K562 (cell line): ENCODE measurements around the gene SEPTIN8. TPM values are rescaled to one million over a fixed set of nuclear protein-coding genes. Genes with fewer than 3 reads are reported as not detected.

Source experiments
- ATAC-seq: fragments of 200-7000 bp; cut with Tn5 transposase; 3 replicates; pipeline ENCODE4 v1.9.1; 2020; ENCODE audit warnings: moderate library complexity
- BruUV-seq: library from RNA; stranded (reverse); fragments of 400-500 nt; replicated peaks from 2 replicates; lab custom pipeline; 2021; lab: Mats Ljungman, UMichigan
- CTCF ChIA-PET: fragments of 300-600 bp; formaldehyde crosslinking; extraction: SDS; loops from one replicate; lab custom pipeline; 2021; ENCODE audit warnings: low intra/inter-chr PET ratio; lab: Yijun Ruan, JAX
- POLR2A ChIA-PET: fragments of 300-600, 350-650 bp; sonication (Branson Sonifier 250); formaldehyde crosslinking; extraction: SDS; loops from one replicate; lab custom pipeline; 2021; ENCODE audit warnings: antibody characterized with exemption, inconsistent platforms; lab: Yijun Ruan, JAX
- DNase-seq, 4 experiments: peaks; one replicate each; pipeline versions ENCODE4 v3.0.0 to v3.0.0-alpha.2; 2011 to 2018; ENCODE audit warnings: low spot score in 3 of 4, mixed read lengths in 3 of 4; ENCODE audit errors: extremely low read depth in 1 of 4
- FAIRE-seq: peaks from 2 replicates; lab custom pipeline; 2011; peaks lifted over from hg19 to GRCh38; lab: Jason Lieb, UNC
- H2AFZ ChIP-seq: 2 replicates; pipeline ENCODE4 v1.6.0; 2011; ENCODE audit warnings: low read depth, low read length, control low read depth, inconsistent platforms
- H3K27ac ChIP-seq: fragments of 200-600 bp; 3 replicates; pipeline ENCODE4 v1.8.0; 2011; ENCODE audit warnings: low read depth, mild to moderate bottlenecking, control low read depth, inconsistent platforms, low read length, moderate library complexity, mixed read lengths; ENCODE audit errors: extremely low read depth
- H3K27me3 ChIP-seq, 2 experiments: fragments of 300-600 bp in 1 of 2; 2 replicates in 1 of 2; 3 replicates in 1 of 2; pipeline versions ENCODE4 v1.6.0 to v1.8.0; 2011; ENCODE audit warnings: inconsistent platforms in 2 of 2, low read length in 2 of 2, mild to moderate bottlenecking in 1 of 2, mixed read lengths in 1 of 2, moderate library complexity in 1 of 2; ENCODE audit not compliant: control insufficient read depth in 2 of 2, insufficient read depth in 2 of 2
- H3K36me3 ChIP-seq: fragments of 300-600 bp; 3 replicates; pipeline ENCODE4 v1.8.0; 2011; ENCODE audit warnings: mild to moderate bottlenecking, low read length, inconsistent platforms; ENCODE audit not compliant: control insufficient read depth, insufficient read depth
- H3K4me1 ChIP-seq, 2 experiments: fragments of 200-600 bp in 1 of 2; replicated peaks in 1 of 2; 2 replicates in 1 of 2; 3 replicates in 1 of 2; pipeline versions ENCODE4 v1.5.1 to v1.8.0; 2011; ENCODE audit warnings: inconsistent platforms in 2 of 2, low read length in 2 of 2, mild to moderate bottlenecking in 1 of 2, mixed read lengths in 1 of 2, moderate library complexity in 1 of 2; ENCODE audit not compliant: control insufficient read depth in 2 of 2, insufficient read depth in 2 of 2
- H3K4me2 ChIP-seq: 2 replicates; pipeline ENCODE4 v1.6.1; 2011; ENCODE audit warnings: low read length, control low read depth, inconsistent platforms, mixed read lengths; ENCODE audit not compliant: insufficient read depth
- H3K4me3 ChIP-seq: fragments of 200-600 bp; sonication (generic), shearing (Covaris generic); 2 replicates; pipeline ENCODE4 v1.5.1; 2016; ENCODE audit warnings: control low read depth, inconsistent platforms
- H3K79me2 ChIP-seq: fragments of 200-600 bp; 3 replicates; pipeline ENCODE4 v1.8.0; 2011; ENCODE audit warnings: low read length, inconsistent platforms; ENCODE audit not compliant: control insufficient read depth, insufficient read depth
- H3K9ac ChIP-seq, 2 experiments: 2 replicates each; pipeline versions ENCODE4 v1.6.0 to v1.6.1; 2011; ENCODE audit warnings: low read depth in 2 of 2, low read length in 2 of 2, control low read depth in 1 of 2, inconsistent platforms in 1 of 2, mild to moderate bottlenecking in 1 of 2, mixed read lengths in 1 of 2; ENCODE audit not compliant: insufficient read depth in 1 of 2
- H3K9me1 ChIP-seq: one replicate; pipeline ENCODE4 v1.6.0; 2011; ENCODE audit warnings: inconsistent platforms, mild to moderate bottlenecking, low read length, moderate library complexity; ENCODE audit not compliant: control insufficient read depth, insufficient read depth
- H3K9me3 ChIP-seq: replicated peaks from 2 replicates; pipeline ENCODE4 v1.5.1; 2011; ENCODE audit warnings: low read depth, low read length, inconsistent platforms; ENCODE audit not compliant: control insufficient read depth, insufficient read depth
- H4K20me1 ChIP-seq: replicated peaks from 2 replicates; pipeline ENCODE4 v1.6.1; 2011; ENCODE audit warnings: low read length, inconsistent platforms, mixed read lengths; ENCODE audit not compliant: control insufficient read depth, insufficient read depth
- BRD9 ChIP-seq: fragments of 450-650 bp; IDR thresholded peaks from 2 replicates; pipeline ENCODE4 v1.6.1; 2018; ENCODE audit warnings: low read depth; ENCODE audit not compliant: partially characterized antibody
- CBFA2T3 ChIP-seq: fragments of 450-650 bp; IDR thresholded peaks from 2 replicates; pipeline ENCODE4 v1.6.1; 2017
- DIDO1 ChIP-seq: fragments of 450-650 bp; IDR thresholded peaks from 2 replicates; pipeline ENCODE4 v1.6.1; 2016; ENCODE audit warnings: low read depth, missing biosample characterization, missing genetic modification characterization
- ESRRB ChIP-seq: fragments of 250-450 bp; sonication (Bioruptor Pico); IDR thresholded peaks from 2 replicates; pipeline ENCODE4 v1.5.0; 2020; ENCODE audit warnings: mild to moderate bottlenecking, moderate library complexity, borderline replicate concordance
- HMG20A ChIP-seq: fragments of 450-650 bp; formaldehyde crosslinking; conservative IDR thresholded peaks from 2 replicates; pipeline ENCODE4 v1.4.0; 2020; ENCODE audit warnings: mild to moderate bottlenecking, mixed read lengths
- HMG20B ChIP-seq: fragments of 250-450 bp; sonication (Bioruptor Pico); IDR thresholded peaks from 2 replicates; pipeline ENCODE4 v1.5.0; 2021; ENCODE audit warnings: mild to moderate bottlenecking
- MBD1 ChIP-seq: fragments of 250-450 bp; sonication (Bioruptor Pico); IDR thresholded peaks from 2 replicates; pipeline ENCODE4 v1.8.0; 2022; ENCODE audit warnings: inconsistent platforms
- NR2F6 ChIP-seq: fragments of 450-650 bp; formaldehyde crosslinking; IDR thresholded peaks from 2 replicates; pipeline ENCODE4 v1.4.0; 2020; ENCODE audit warnings: mild to moderate bottlenecking
- PHF20 ChIP-seq: fragments of 450-650 bp; IDR thresholded peaks from 2 replicates; pipeline ENCODE4 v1.6.1; 2018; ENCODE audit not compliant: partially characterized antibody
- THRB ChIP-seq: fragments of 450-650 bp; formaldehyde crosslinking; conservative IDR thresholded peaks from 2 replicates; pipeline ENCODE4 v1.4.0; 2022; ENCODE audit warnings: mild to moderate bottlenecking, missing genetic modification characterization
- ZHX1 ChIP-seq: fragments of 150-350 bp; conservative IDR thresholded peaks from 2 replicates; pipeline ENCODE4 v1.6.1; 2014; ENCODE audit warnings: low read length
- ZNF133 ChIP-seq: fragments of 250-450 bp; sonication (Bioruptor Pico); IDR thresholded peaks from 2 replicates; pipeline ENCODE4 v1.4.0; 2020; ENCODE audit warnings: mild to moderate bottlenecking
- ZNF277 ChIP-seq: fragments of 250-450 bp; sonication (Bioruptor Pico); IDR thresholded peaks from 2 replicates; pipeline ENCODE4 v1.8.0; 2022; ENCODE audit warnings: inconsistent platforms, mild to moderate bottlenecking, moderate library complexity, borderline replicate concordance
- WGBS: fragments of 100-300 bp; shearing (Covaris generic); methylation state at CpG from one replicate; pipeline ENCODE4 v1.1.6; 2016; ENCODE audit warnings: low coverage, mixed read lengths; ENCODE audit not compliant: insufficient coverage; ENCODE audit errors: missing lambda C conversion rate; 5-methylcytosine and 5-hydroxymethylcytosine counted together
- in situ Hi-C: fragments of 300-500 bp; cut with MboI; formaldehyde crosslinking; loops from 4 replicates; pipeline ENCODE4 v1.15.0; 2018; ENCODE audit warnings: inconsistent platforms, mixed read lengths
- intact Hi-C: fragments of 100-400 bp; cut with micrococcal nuclease; formaldehyde crosslinking; loops from 2 replicates; pipeline ENCODE4 v1.14.2; 2022
- polyA plus RNA-seq, 8 experiments: library from polyadenylated mRNA; depleted of rRNA in 4 of 8; stranded (reverse) in 5 of 8; unstranded in 3 of 8; fragments of >200 nt; fragmentation: Nextera tagmentation in 2 of 8; fragmentation: Illumina TruSeq in 1 of 8; extraction: Ambion mirVana in 2 of 8; extraction: Trizol in 1 of 8; gene quantifications; 2 replicates each; pipeline versions ENCODE4 v1.2.1 to v1.2.3, GENCODE V29; 2011 to 2014; ENCODE audit warnings: inconsistent platforms in 1 of 8, missing spikeins in 1 of 8
- total RNA-seq, 7 experiments: library from RNA; depleted of rRNA in 6 of 7; stranded (reverse); fragments of >200 nt in 6 of 7; fragmentation: Illumina TruSeq in 2 of 7; extraction: Trizol in 2 of 7; gene quantifications; 2 replicates each; pipeline versions ENCODE4 v1.2.1 to v1.2.3, GENCODE V29; 2011 to 2021; ENCODE audit warnings: low replicate concordance in 1 of 7

Gene SEPTIN8
- total and polyA plus RNA-seq, 9 of the 15 experiments (the other 6 are each of a cell fraction or from before 2014, with no cell fraction given) = 19.3 to 142 (median 101) TPM

- TF ChIP-seq PHF20 (no peak), ZNF277 (CRISPR knock-in tag) (no peak), ESRRB (CRISPR knock-in tag) (no peak), DIDO1 (tag) (no peak), MBD1 (CRISPR knock-in tag) (no peak), HMG20B (CRISPR knock-in tag) (no peak)
Observed at GRCh38 chr5:132758451-132758850, 18.6 kb downstream of the SEPTIN8 start (continued).

GRCh38 chr5:132756542-132756941 lies 20.5 kb downstream of the SEPTIN8 start:
- Histone ChIP-seq H3K27ac (no peak overlapping the region), H3K4me1 (peaks cover 0 to 3% of the 10 kb centered on the region in 2 experiments; a peak in 2 of 5 replicates), H3K79me2 (no peaks in the 10 kb centered on the region), H3K9me3 (no peaks in the 10 kb centered on the region), H3K4me2 (no peak overlapping the region), H3K36me3 (peaks cover 52% of the 10 kb centered on the region), H3K9me1 (no peaks in the 10 kb centered on the region), H3K27me3 (no peaks in the 10 kb centered on the region), H3K4me3 (no peak overlapping the region), H4K20me1 (no peaks in the 10 kb centered on the region), H2AFZ (no peak overlapping the region), H3K9ac (0 out of 4 replicates have a peak overlapping the region, but pooled peaks of 1 of the 2 experiments have one; percentile 14)
- ATAC-seq (no peak), FAIRE-seq (no peak), DNase-seq (no peak)
- no TSS peak for BruUV-seq
- ChIA-PET CTCF (interaction anchor here (2.8 kb wide), 1 partner anchor 64 kb away, joined by 19 read pairs; no protein-coding TSS in a partner anchor), POLR2A (interaction anchor here (0.5 to 3.2 kb wide), 3 partner anchors 11 to 100 kb away, joined by 3 to 22 read pairs (median 6); no protein-coding TSS in a partner anchor)
- intact Hi-C loops = loop anchor here (5.0 kb wide), 1 partner anchor 46 kb away; no protein-coding TSS in a partner anchor
- 73% methylated on average over 5 of the region's 5 CpGs for WGBS
- in situ Hi-C loops = loop anchor here (5.0 kb wide), 1 partner anchor 71 kb away; no protein-coding TSS in a partner anchor
- TF ChIP-seq ZHX1 (no peak), BRD9 (no peak), THRB (CRISPR knock-in tag) (no peak), CBFA2T3 (no peak), NR2F6 (CRISPR knock-in tag) (no peak), ZNF133 (CRISPR knock-in tag) (no peak), HMG20A (CRISPR knock-in tag) (no peak)
